HepG2 (cell line): ENCODE data around the gene ZDHHC6. TPM values are rescaled to one million over a fixed set of nuclear protein-coding genes. Genes with fewer than 3 reads are reported as not detected.

ENCODE experiments used
- AHDC1 ChIP-seq: sonication (generic); formaldehyde crosslinking; IDR thresholded peaks from 2 replicates; pipeline ENCODE4 v1.5.1; 2020; ENCODE audit warnings: mild to moderate bottlenecking, missing genetic modification reagents, borderline replicate concordance
- EED ChIP-seq: sonication (generic); formaldehyde crosslinking; IDR thresholded peaks from 2 replicates; pipeline ENCODE4 v1.5.0; 2020; ENCODE audit warnings: mild to moderate bottlenecking, missing genetic modification reagents
- ELF3 ChIP-seq: IDR thresholded peaks from 2 replicates; pipeline ENCODE4 v1.6.1; 2016; ENCODE audit warnings: missing genetic modification reagents, missing compliant biosample characterization
- FOXA1 ChIP-seq, 2 experiments: fragments of 450-650 bp in 1 of 2; sonication (generic) in 1 of 2; formaldehyde crosslinking in 1 of 2; IDR thresholded peaks; 2 replicates each; pipeline versions ENCODE4 v1.4.0 to v1.6.1; 2016 to 2020; ENCODE audit warnings: missing genetic modification reagents in 1 of 2
- JDP2 ChIP-seq: sonication (generic); formaldehyde crosslinking; IDR thresholded peaks from 2 replicates; pipeline ENCODE4 v1.8.1; 2022; ENCODE audit warnings: missing genetic modification reagents, borderline replicate concordance
- KMT2A ChIP-seq: sonication (generic); formaldehyde crosslinking; IDR thresholded peaks from 2 replicates; pipeline ENCODE4 v1.4.0; 2020; ENCODE audit warnings: missing genetic modification reagents
- NFATC3 ChIP-seq: sonication (generic); formaldehyde crosslinking; IDR thresholded peaks from 2 replicates; pipeline ENCODE4 v1.5.1; 2020; ENCODE audit warnings: mild to moderate bottlenecking, missing genetic modification reagents
- PHF20 ChIP-seq: sonication (generic); formaldehyde crosslinking; IDR thresholded peaks from 2 replicates; pipeline ENCODE4 v1.5.0; 2020; ENCODE audit warnings: mild to moderate bottlenecking, missing genetic modification reagents
- REST ChIP-seq, 2 experiments: IDR thresholded peaks; 2 replicates each; pipeline ENCODE4 v1.6.1; 2011 to 2012; ENCODE audit warnings: low read length in 2 of 2, borderline replicate concordance in 1 of 2, low read depth in 1 of 2, mild to moderate bottlenecking in 1 of 2, moderate library complexity in 1 of 2
- RORA ChIP-seq: sonication (generic); formaldehyde crosslinking; IDR thresholded peaks from 2 replicates; pipeline ENCODE4 v1.5.0; 2020; ENCODE audit warnings: mild to moderate bottlenecking, missing genetic modification reagents, moderate library complexity
- SIX1 ChIP-seq: sonication (generic); formaldehyde crosslinking; IDR thresholded peaks from 2 replicates; pipeline ENCODE4 v1.4.0; 2020; ENCODE audit warnings: missing genetic modification reagents, borderline replicate concordance
- ZFP1 ChIP-seq: IDR thresholded peaks from 2 replicates; pipeline ENCODE4 v1.6.1; 2016
- ZKSCAN1 ChIP-seq: fragments of 150-350 bp; IDR thresholded peaks from 2 replicates; pipeline ENCODE4 v1.6.1; 2014; ENCODE audit warnings: low read length
- ZNF207 ChIP-seq: fragments of 450-650 bp; IDR thresholded peaks from 2 replicates; pipeline ENCODE4 v1.6.1; 2016; ENCODE audit warnings: antibody characterized with exemption, borderline replicate concordance
- ZNF33A ChIP-seq: sonication (generic); formaldehyde crosslinking; IDR thresholded peaks from 2 replicates; pipeline ENCODE4 v1.5.1; 2020; ENCODE audit warnings: missing genetic modification reagents, mild to moderate bottlenecking, moderate library complexity, borderline replicate concordance
- ZNF562 ChIP-seq: sonication (generic); formaldehyde crosslinking; IDR thresholded peaks from 2 replicates; pipeline ENCODE4 v1.8.0; 2022; ENCODE audit warnings: missing genetic modification reagents, borderline replicate concordance
- ZNF704 ChIP-seq: sonication (generic); formaldehyde crosslinking; IDR thresholded peaks from 2 replicates; pipeline ENCODE4 v1.8.1; 2023; ENCODE audit warnings: mild to moderate bottlenecking, inconsistent platforms, moderate library complexity, missing genetic modification reagents, borderline replicate concordance
- polyA plus RNA-seq, 8 experiments: library from polyadenylated mRNA; depleted of rRNA in 3 of 8; stranded (reverse) in 7 of 8; unstranded in 1 of 8; fragments of >200 nt; fragmentation: Illumina TruSeq in 4 of 8; extraction: Trizol in 4 of 8; gene quantifications; 2 replicates each; pipeline versions ENCODE4 v1.2.1 to v1.2.3, GENCODE V29; 2011 to 2016; ENCODE audit warnings: low read depth in 4 of 8, missing spikeins in 1 of 8, mixed read lengths in 1 of 8; ENCODE audit not compliant: insufficient read depth in 1 of 8
- total RNA-seq, 5 experiments: library from RNA; depleted of rRNA; stranded (reverse); fragments of >200 nt; fragmentation: Illumina TruSeq; extraction: Trizol; gene quantifications; 2 replicates each; pipeline ENCODE4 v1.2.3, GENCODE V29; 2016; ENCODE audit warnings: low read depth in 1 of 5

ZDHHC6 gene
- total and polyA plus RNA-seq, 2 of the 13 experiments (the other 11 are each of a cell fraction or from before 2014, with no cell fraction given), result 20.9 to 49.4 TPM

DNA sequence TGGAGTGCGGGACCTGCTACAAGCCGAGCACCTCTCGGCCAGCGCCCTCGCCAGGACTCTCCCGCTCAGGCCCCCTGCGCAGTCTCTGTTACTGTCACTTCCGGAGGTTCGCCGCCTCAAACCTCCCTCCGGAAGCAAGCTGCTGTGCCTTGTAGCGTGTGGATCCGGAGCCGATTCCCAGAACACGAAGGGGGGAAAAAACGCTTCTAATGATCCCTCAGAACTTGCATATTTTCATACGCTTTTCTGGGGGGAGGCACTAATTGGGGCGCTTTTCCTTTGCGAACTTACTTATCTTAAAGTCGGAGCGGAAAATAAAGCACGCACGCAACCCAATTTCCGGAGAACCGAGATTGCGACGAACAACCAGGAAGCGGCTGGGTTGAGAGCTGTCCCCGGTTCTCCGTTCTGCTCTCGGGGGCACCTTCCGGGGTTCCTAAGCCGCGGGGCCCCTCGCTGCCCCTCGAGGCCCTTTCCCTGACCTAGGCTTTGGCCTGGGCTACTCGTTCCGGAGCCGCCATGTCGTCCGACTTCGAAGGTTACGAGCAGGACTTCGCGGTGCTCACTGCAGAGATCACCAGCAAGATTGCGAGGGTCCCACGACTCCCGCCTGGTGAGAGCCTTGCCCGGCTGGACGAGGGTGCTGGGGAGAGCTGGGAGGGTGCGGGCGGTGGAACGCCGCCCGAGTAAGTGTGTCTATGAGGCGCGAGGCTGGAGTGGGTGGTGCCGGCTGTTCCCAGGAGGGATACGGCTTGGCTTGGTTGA is at the start of gene ZDHHC6, which contains the start of gene VTI1A (continued):
- TF ChIP-seq REST (IDR thresholded peaks at IDR 0.05; ENCODE audit: borderline replicate concordance in 1 of 2, low read depth in 1 of 2, low read length in 2 of 2) (peak in 1 of 2 experiments; percentile 23; a peak in 1 of 4 replicates), EED (peak; percentile 9; the same call in 1 of the 2 replicates), KMT2A (CRISPR knock-in tag) (peak; percentile 87), ZNF33A (peak; percentile 93; the same call in 1 of the 2 replicates), ZFP1 (CRISPR knock-in tag) (0 out of 2 replicates have a peak, but pooled peaks have one; percentile 20), ZNF704 (CRISPR knock-in tag) (peak; percentile 41; the same call in 1 of the 2 replicates), PHF20 (CRISPR knock-in tag) (peak; percentile 97), FOXA1 (IDR thresholded peaks at IDR 0.05) (no peak), FOXA1 (CRISPR knock-in tag; IDR thresholded peaks at IDR 0.05) (no peak), AHDC1 (peak; percentile 68; the same call in 1 of the 2 replicates), NFATC3 (CRISPR knock-in tag) (no peak), RORA (no peak), JDP2 (CRISPR knock-in tag) (no peak), ELF3 (peak; percentile 25; the same call in 1 of the 2 replicates), ZNF562 (CRISPR knock-in tag) (no peak), SIX1 (CRISPR knock-in tag) (no peak), ZNF207 (no peak), ZKSCAN1 (no peak)
